GM19025 (cell line): ENCODE measurements around the gene RET.

Experiments used
- ATAC-seq: cut with Tn5 transposase; IDR thresholded peaks from one replicate; pipeline ENCODE4 v1.9.1; 2021; ENCODE audit warnings: mild to moderate bottlenecking, low read depth, moderate library complexity; ENCODE audit not compliant: unreplicated experiment

RET gene

GRCh38 chr10:43105102-43105955 is 28.5 kb downstream of the RET start:
- peak; percentile 70 for ATAC-seq

- no peak for ATAC-seq
Measured at GRCh38 chr10:43105956-43106229, 29.0 kb downstream of the RET start.

- no peak for ATAC-seq
Measured at GRCh38 chr10:43106256-43107091, 29.6 kb downstream of the RET start.

GRCh38 chr10:43108951-43109350 is 32.1 kb downstream of the RET start:
- no peak for ATAC-seq

GRCh38 chr10:43109671-43110249 is 32.9 kb downstream of the RET start:
- no peak for ATAC-seq

- ATAC-seq = peak; percentile 66
Measured at GRCh38 chr10:43110338-43111071, 33.6 kb downstream of the RET start.

GRCh38 chr10:43111101-43111500 is 34.2 kb downstream of the RET start:
- ATAC-seq = no peak

- no peak for ATAC-seq
Measured at GRCh38 chr10:43111921-43112607, 35.2 kb downstream of the RET start.

- no peak for ATAC-seq
Measured at GRCh38 chr10:43112608-43112961, 35.7 kb downstream of the RET start.

GRCh38 chr10:43113201-43114087 is 36.6 kb downstream of the RET start:
- ATAC-seq = no peak

- ATAC-seq = no peak
Measured at GRCh38 chr10:43114088-43114742, 37.3 kb downstream of the RET start.

GRCh38 chr10:43114743-43115611 is 38.1 kb downstream of the RET start:
- ATAC-seq = no peak

- ATAC-seq = no peak
Measured at GRCh38 chr10:43115881-43116595, 39.2 kb downstream of the RET start.

GRCh38 chr10:43116596-43116995 is 39.7 kb downstream of the RET start:
- ATAC-seq = no peak

- ATAC-seq = no peak
Measured at GRCh38 chr10:43117031-43117776, 40.3 kb downstream of the RET start.

GRCh38 chr10:43117777-43118583 is 41.1 kb downstream of the RET start:
- no peak for ATAC-seq
